HG03064 (cell line): ENCODE results near the gene HNMT.
"Not testable (repeated sequence)": the region's sequence is repeated elsewhere in the genome, so short reads cannot be mapped to it uniquely, and the experiment has no call there.

Source experiments
- ATAC-seq: cut with Tn5 transposase; IDR thresholded peaks from one replicate; pipeline ENCODE4 v1.9.1; 2021; ENCODE audit warnings: low read depth; ENCODE audit not compliant: unreplicated experiment

Gene HNMT

DNA sequence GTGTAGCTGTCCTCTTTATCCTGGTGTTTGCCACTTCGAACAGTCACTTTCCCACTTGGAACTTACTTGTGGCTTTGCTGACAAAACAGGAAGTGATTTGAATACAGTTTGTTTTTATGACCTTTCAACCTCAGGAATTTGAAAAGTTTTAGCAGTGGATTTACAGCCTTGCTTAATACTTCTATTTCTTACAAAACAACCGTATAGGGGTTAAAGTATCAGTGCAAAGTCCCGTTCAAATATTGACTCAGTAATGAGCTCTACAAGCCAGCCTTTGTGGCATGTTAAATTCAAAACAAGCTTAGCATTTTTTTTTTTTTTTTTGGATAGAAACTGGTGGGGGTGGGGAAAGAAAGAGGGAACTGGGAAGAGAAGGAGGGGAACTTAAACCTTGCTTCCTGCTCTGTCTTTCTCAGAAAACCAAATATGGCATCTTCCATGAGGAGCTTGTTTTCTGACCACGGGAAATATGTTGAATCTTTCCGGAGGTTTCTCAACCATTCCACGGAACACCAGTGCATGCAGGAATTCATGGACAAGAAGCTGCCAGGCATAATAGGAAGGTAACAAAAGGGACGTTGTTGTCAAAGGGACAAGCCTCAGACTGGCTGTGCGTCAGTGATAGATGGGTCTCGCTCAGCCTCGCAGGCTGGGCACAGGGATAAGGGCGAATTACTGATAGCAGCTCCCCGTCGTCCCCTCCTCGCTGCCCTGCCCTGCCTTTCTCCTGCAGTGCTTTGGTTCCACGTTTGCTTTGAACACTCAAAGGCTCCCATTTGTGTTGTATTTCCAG is at the start of gene HNMT:
Gene HNMT (plus strand): TSS at position 408 of the 793 bp plus-strand sequence. CDS start 19 bp downstream, at position 427.
- no peak for ATAC-seq

DNA sequence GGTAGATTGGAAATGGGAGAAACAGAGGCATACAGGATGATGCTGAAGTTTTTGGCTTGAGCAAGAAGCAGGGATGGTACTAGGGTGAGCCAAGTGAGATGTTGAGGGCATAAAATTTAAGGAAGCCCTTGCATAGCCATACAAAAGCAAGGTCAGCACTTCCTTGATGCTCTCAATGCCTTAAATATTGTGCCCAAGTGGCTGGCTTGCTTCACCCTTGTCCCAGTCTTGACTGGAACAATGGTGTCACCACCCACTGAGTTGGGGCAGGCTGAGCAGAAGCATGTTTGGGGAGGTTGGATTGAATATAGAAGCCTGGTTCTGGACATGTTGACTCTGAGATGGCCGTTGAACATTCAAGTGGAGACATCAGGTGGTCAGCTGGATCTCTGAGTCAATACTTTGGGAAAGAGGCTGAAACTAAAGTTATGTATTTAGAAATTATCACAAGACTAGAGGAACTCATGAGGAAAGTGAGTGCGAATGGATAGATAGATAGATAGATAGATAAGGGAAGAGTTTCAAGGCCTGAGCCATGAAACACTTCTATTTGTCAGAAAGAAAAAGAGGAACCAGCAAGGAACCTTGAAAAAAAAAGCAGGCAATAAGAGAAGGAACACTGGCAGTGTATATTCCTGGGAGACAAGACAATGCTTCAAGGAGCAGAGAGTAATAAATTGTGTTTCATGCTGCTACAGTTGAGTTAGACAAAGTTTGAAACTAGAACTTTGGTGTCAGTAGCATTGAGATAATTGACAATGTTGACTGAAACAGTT is 43.0 kb upstream of the HNMT start:
- ATAC-seq, result no peak

DNA sequence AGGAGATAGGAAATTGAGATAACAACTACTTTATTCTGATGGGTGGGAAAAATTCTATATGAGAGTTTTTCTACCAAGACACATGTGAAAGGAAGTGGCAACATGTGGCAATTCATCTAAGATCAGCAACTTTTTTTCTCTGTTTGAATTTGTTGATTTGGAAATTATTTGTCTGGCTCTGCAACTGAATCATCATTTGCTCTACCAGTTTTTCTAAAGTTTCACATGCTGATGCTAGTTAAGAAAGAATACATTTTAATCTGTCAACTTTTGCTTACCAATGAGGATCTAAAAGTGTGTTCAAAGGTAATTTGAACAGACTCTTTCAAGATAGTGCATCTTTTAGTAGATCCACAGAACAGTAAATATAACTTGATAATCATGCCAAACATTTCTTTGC is 42.1 kb upstream of the HNMT start:
- not testable (repeated sequence) for ATAC-seq

DNA sequence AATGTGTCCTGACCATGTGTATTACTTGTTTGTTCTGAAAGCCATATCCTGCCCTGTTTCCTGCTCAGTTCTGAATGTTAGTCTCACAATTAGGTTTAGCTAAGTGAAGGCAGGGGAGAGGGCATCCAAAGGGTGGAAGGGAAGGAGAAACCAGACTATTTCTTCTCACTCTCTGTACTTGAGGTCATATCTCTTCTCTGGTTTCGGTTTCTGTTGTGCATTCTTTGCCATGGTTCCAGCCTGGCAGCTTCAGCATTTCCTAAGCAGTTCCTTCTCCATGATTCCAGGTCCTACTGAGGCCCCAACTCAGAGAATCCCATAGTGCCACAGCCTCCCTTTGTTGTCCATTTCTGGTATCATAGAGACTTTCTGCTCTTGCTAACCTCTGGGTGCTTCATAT is 40.3 kb upstream of the HNMT start:
- ATAC-seq, result no peak

DNA sequence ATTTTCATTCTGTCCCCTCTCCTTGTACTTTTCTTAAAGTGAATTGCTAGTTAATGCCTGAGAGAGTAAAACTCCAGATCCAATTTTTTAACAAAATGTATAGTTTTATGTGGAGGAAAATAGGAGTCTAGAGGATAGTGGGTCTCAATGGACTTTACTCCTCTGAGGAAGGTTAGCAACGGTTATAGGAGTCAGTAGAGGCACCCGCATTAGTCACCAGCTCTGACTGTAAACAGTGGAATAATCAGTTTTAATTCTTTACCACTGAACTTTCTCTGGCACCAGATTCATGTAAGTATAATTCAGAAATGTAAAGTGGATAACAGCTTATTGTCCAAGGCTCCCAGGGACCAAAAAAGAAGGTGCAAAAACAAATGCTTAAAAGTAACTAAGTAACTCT is 38.7 kb upstream of the HNMT start:
- no peak for ATAC-seq

DNA sequence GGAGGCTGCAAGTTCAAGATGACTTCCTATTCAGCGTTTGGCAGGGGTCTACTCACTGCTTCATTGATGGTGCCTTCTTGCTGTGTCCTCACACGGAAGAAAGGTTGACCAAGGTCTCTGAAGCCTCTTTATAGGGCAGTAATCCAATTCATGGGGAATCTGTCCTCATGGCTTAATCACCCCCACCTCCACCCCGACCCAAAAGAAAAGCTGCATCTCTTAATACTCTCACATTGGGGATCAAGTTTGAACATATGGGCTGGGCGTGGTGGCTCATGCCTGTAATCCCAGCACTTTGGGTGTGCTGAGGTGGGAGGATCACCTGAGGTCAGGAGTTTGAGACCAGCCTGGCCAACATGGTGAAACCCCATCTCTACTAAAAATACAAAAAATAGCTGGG is 36.4 kb upstream of the HNMT start:
- ATAC-seq, result no peak

DNA sequence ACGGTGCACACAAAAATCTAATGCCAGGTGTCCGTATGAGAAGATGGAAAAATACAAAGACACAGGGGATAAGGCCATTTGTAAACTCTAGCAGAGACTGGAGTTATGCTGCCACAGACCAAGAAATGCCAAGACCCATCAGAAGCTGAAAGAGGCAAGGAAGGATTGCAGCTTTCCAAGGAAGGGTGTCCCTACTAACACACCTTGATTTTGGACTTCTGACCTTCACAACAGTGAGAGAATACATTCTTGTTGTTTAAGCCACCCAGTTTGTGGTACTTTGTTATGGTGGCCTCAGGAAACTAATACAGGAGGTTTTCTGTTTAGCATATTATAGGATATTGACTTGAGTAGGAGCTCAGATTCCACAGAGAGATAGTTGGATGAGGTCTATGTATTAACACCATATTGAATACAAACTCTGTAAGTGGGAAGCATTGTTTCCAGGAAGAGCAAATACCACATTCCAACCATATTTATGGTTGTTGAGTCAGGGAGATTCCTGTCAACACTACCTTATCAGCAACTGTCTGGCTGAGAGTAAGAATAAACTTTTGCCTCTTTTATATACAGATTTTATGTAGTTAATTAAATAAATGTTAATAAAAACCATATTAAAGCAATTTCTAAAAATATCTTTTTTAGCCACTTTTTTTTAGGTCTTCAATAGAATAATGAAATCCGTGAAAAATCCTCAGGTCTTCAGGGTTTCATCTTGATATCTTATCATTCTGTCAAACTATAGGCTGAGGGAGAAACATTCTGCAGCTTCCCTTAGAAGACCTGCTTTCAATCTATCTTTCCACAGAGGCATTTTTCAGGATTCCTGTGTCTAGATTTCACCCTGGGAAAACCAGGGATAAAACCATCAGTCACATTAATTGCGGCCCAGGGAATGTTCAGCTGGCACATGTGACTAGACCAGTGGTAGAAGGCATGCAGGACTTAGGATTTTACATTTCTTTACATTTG is 35.4 kb upstream of the HNMT start:
- no peak for ATAC-seq

DNA sequence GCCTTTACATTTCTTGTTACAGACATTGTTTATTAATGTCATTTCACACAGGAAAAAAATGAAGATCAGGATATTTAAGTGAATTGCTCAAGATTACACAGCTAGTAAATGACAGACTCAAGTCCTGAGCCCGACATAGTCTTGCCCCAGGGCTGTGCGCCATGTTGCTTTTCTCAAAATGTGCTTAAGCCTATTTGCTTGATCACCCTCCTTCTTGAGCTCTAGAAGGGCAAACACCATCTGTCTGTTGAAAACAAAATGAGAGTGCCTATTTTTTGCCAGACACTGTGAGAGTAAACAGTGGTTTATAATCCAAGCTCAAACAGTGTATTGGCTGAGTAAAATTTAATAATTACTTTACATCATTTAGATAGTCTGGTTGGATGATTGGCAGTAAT is 34.8 kb upstream of the HNMT start:
- no peak for ATAC-seq

DNA sequence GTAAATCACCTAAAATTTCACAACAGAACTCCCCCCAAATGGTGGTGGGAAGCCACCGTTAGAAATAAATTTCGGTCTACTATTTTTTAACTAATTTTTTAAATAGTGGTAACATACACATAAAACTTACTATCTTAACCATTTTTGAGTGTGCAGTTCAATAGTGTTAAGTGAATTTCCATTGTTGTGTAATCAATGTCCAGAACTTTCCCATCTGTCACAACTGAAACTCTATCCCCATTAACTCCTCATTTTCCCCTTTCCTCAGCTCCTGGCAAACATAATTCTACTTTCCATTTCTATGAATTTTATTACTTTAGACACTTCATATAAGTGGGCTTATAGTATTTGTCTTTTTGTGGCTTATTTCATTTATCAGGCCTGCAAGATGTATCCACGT is 34.1 kb upstream of the HNMT start:
- no peak for ATAC-seq

DNA sequence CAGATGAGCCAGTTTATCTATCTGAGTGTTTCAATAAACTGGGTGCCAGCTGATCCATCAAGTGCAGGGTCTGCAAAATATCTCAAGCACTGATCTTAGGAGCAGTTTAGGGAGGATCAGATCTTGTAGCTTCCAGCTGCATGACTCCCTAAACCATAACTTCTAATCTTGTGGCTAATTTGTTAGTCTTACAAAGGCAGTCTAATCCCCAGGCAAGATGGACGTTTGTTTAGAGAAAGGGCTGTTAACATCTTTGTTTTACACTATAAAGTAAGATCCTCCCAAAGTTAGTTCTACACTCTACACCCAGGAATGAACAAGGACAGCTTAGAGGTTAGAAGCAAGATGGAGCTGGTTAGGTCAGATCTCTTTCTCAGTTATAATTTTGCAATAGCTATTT is 28.7 kb upstream of the HNMT start:
- no peak for ATAC-seq

DNA sequence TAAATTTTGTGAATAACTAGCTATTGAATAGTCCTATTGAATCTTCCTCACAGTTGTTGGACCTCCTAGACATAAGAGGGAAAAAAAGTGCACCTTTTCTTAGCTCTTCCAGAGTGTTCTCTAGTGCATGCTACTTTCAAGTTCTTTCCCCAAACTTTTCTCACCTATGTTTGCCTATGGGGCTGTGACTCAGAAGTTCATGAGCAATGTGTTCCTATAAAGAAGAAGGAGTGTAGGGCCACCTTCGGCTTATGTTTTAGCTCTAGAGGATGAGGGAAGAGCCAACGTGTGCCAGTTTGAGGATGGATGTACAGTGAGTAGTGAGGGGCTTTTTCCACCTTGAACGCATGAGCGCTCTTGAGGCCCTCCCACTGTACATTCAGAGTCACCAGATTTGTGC is 27.0 kb upstream of the HNMT start:
- no peak for ATAC-seq

DNA sequence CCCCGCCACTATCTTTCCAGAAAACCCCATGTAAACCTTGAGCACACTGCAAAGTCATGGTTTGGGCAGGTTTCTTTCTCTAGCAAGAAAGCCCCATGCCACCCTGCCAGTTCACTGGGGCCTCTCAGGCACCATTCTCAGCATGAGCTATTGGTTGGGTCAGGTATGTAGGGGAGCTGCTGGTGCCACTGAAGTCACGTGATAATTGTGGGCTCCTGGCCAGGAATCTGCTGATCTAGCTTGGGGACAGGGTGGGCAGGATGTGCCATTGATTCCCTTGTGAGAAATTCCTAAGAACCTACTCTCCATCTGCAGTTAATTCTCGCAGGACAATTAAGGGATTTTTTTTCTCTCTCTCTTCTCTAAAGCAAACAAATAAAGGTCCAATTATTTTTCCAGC is 26.5 kb upstream of the HNMT start:
- ATAC-seq, result no peak

DNA sequence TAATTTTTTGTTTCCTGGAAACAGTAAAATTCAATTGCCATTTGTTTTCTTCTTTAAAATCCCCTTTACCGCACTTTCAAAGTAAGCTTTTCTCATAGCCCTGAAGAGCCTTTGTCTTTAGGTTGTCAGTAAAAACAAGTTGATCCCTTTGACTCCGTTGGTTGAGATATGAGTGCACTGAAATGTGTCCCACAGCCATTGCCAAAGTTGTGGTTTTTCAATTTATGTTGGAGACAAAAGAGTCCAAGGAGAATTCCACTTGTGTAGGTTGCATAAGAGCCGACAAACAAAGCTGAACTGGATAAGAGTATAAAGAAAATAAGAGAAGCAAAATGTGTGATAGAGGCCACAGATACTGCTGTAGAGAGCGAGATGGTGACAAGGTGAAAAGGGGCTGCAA is 26.1 kb upstream of the HNMT start:
- ATAC-seq, result no peak

DNA sequence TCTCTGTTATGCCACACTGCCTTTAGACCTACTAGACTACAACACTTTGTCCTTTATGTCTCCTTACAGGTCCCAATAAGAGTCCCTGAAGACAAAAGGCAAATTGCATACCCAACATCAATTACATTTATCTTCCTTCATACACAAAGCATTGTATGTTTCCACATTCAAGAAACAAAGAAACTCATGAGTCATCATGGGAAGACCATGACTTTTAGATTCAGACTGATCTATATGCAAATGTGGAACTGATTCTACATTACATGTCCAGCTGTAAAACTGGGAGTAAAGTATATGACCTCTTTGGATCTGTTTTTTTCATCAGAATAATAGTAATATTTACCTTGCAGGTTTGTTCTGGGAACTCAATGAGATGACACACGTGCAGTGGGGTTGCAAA is 25.2 kb upstream of the HNMT start:
- no peak for ATAC-seq

DNA sequence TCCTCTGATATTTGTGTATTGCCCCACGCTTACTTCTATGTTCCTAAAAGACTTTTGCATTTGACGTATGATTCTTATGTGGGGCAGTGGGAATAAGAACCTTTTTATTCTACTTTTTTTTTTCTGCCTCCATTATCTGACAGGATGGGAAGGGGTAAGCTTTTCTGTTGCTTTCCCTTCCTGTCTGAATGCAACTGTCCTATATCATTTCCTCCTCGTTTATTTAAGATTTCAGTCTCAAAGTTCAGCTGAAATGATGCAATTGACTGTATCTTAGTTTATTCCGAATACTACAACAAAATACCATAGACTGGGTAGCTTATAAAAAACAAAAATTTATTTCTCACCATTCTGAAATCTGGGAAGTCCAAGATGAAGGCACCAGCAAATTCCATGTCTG is 24.1 kb upstream of the HNMT start:
- no peak for ATAC-seq

DNA sequence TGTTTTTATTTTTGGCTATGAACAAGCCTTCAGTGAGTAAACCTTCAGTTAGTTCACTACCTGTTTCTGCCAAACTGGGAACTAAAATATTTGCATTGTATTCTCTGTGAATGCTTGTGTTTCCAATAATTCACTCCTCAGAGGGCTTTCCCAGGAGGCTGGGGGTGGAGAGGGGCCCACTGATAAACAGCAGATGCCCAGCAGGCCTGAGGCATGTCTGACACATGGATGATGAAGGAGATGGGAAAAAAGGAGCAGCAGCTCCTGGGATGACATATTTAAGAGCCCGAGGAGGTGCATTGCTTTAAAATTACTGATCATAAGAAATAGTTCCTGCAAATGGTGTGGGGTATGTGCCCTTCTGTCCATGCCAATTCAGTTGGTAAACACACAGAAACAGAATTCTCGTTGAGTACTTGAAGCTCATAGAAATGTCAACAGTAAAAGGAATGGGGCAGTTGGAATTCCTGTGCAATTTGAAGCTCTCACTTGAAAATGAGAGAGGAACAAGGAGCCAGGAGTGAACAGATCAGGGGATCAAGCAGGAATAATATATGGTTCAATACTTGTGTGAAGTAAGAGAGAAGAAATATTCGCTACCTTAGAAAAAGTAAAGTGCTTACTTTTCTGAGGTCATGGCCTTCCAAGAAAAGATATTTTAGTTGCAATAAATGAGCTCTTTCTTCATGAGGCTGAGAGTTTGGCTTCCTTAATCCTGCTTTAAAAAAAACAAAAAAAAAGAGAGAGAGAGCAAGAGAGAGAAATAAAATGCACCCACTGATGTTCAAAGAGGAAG is 22.0 kb upstream of the HNMT start:
- no peak for ATAC-seq

DNA sequence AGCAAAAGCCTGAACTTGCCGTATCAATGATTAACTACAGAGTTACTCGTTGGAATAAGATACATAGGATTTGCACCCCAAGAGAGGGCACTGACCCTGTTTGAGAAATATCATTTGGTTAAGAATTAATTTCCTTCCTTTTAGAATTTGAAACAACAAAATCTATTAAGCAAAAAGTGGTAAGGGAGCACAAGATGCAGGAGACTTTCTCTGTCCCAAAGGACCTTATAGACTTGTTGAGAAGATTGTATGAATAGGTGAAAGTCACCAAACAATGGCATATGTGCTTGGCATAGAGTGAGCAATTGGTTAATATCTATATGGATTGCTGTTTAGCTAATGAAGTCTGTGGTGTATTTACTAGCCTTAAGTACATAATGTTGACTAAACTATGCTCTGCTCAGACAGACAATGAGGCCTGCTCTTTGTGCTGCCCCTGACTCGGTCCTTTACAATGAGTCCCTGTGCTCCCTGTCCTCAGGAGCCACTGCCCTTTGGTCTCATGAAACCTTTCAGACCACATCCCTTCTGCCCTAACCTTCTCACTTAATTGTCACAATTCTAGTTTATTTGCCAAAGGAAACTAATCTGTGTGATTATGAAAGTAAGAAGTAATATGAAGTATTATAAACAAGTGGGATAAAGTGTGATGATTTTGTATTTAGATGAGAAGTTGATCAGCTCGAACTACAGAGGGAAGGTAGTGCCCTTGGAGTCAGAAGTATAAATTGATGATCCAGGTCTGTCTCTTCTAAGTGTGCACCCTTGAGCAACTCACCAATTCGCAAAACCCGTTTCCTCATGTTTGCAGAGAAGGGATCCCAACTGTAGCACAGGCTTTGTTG is 21.2 kb upstream of the HNMT start:
- ATAC-seq, result no peak

DNA sequence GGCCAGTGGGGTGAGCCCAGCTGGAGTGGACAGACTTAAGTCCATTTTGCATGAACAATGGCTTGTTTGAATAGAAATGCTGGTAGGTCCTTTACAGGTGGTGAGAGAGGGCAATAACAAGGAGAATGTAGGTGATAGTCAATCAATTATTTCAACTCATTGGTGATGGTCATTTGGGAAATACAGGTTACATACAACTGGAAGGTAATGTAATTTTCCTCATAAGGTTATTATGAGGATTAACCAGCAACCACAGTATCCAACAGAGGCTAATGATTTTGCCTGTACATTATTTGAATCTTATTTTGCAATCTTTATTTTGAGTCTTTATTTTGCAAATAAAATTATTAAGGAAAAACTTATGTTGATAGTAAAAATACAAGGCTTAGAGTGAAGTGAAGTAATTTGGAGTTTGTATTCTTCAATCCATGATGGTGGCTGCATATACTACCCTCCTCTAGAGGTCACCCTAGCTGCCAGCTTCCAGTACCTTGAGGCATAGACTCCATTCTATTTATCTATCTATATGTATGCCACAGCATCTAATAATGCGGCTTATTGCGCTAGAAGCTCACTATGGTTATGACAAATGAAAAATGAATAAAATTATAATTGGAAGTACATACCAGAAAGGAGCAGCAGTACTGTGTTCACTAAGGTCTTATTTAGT is 20.5 kb upstream of the HNMT start:
- no peak for ATAC-seq

DNA sequence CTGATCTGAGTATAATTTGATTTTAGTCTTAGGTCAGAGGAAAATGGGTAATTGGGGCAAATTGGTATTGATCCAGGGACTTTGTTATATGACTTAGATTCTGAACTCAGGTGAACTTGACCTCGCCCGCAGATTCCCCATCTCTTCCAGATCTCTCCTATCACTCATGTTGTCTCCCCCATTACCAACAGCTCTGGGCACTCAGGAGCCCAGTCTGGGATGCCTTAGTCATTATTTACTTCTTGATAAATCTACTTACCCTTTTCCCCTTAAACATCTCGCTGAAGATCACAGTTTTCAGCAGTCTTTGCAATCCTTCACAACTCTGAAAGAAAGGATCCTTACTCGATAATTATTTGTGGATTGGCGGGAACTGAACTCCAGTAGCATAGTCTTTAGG is 19.6 kb upstream of the HNMT start:
- ATAC-seq, result no peak
